Renal cortex interstitium (tissue), 3 donors: ENCODE results near the gene SNRNP25. TPM values are rescaled to one million over a fixed set of nuclear protein-coding genes. Genes with fewer than 3 reads are reported as not detected.

ENCODE experiments used
- polyA plus RNA-seq, 3 donors: library from polyadenylated mRNA; unstranded; fragments of 120-200 nt; gene quantifications; one replicate each; pipeline ENCODE4 v1.2.1, GENCODE V29; 2013; ENCODE audit not compliant: insufficient read length in 3 of 3

Gene SNRNP25
- polyA plus RNA-seq, 3 donors, result 36.0 to 47.0 (median 36.2) TPM

Other genes starting within 250 kb of the SNRNP25 start
- gene POLR3K, start 220 bp upstream of the SNRNP25 start, polyA plus RNA-seq, result 10 to 100 TPM; 11.4 to 14.6 (median 12.5) TPM
- gene RHBDF1, start 18.8 kb downstream of the SNRNP25 start, polyA plus RNA-seq, result 10 to 100 TPM; 22.0 to 30.6 (median 25.7) TPM
- gene MPG, start 24.4 kb downstream of the SNRNP25 start, polyA plus RNA-seq, result 10 to 100 TPM; 15.3 to 27.1 (median 26.7) TPM
- gene NPRL3, start 84.8 kb downstream of the SNRNP25 start, polyA plus RNA-seq, result 10 to 100 TPM; 28.6 to 31.4 (median 31.2) TPM
- 1 to 10 TPM in 2 of 3 donors, not detected in 1; 1.4 to 1.6 TPM for gene HBZ, start 98.8 kb downstream of the SNRNP25 start, polyA plus RNA-seq
- 1 to 10 TPM; 5.0 to 5.2 (median 5.0) TPM for gene HBM, start 112.2 kb downstream of the SNRNP25 start, polyA plus RNA-seq
- gene HBA2, start 119.0 kb downstream of the SNRNP25 start, polyA plus RNA-seq, result 1,000 to 10,000 TPM in 2 of 3 donors, 100 to 1,000 TPM in 1; 873 to 1,661 (median 1,303) TPM
- 1,000 to 10,000 TPM in 1 of 3 donors, 100 to 1,000 TPM in 2; 591 to 1,202 (median 749) TPM for gene HBA1, start 122.9 kb downstream of the SNRNP25 start, polyA plus RNA-seq
- gene HBQ1, start 126.6 kb downstream of the SNRNP25 start, polyA plus RNA-seq, result under 1 TPM; 0.67 to 0.98 (median 0.78) TPM
- gene LUC7L, start 175.6 kb downstream of the SNRNP25 start, polyA plus RNA-seq, result 100 to 1,000 TPM; 120 to 175 (median 128) TPM
- 10 to 100 TPM; 72.6 to 86.1 (median 82.5) TPM for gene FAM234A, start 181.0 kb downstream of the SNRNP25 start, polyA plus RNA-seq
- gene RGS11, start 222.1 kb downstream of the SNRNP25 start, polyA plus RNA-seq, result 1 to 10 TPM in 2 of 3 donors, under 1 TPM in 1; 0.89 to 2.2 (median 2.0) TPM
- 1 to 10 TPM; 1.3 to 6.1 (median 2.6) TPM for gene ARHGDIG, start 226.8 kb downstream of the SNRNP25 start, polyA plus RNA-seq
- 1 to 10 TPM in 2 of 3 donors, under 1 TPM in 1; 0.73 to 2.5 (median 1.6) TPM for gene PDIA2, start 229.3 kb downstream of the SNRNP25 start, polyA plus RNA-seq